H9 (cell line): ENCODE data around the gene MAML1. TPM values are rescaled to one million over a fixed set of nuclear protein-coding genes. Genes with fewer than 3 reads are reported as not detected.

Experiments
- DNase-seq: peaks from one replicate; pipeline ENCODE4 v3.0.0-alpha.2; 2017
- H2AFZ ChIP-seq: one replicate; pipeline ENCODE4 v1.6.1; 2013; ENCODE audit warnings: mild to moderate bottlenecking, low read length, control low read depth, moderate library complexity
- H2AK5ac ChIP-seq: 2 replicates; pipeline ENCODE4 v1.6.1; 2013; ENCODE audit warnings: low read length, control low read depth, mixed read lengths; ENCODE audit not compliant: insufficient read length
- H2BK120ac ChIP-seq: one replicate; pipeline ENCODE4 v1.6.1; 2013; ENCODE audit warnings: low read depth, mild to moderate bottlenecking, low read length, control low read depth, inconsistent platforms; ENCODE audit not compliant: poor library complexity, severe bottlenecking
- H2BK12ac ChIP-seq: 2 replicates; pipeline ENCODE4 v1.6.1; 2013; ENCODE audit warnings: low read length, control low read depth, mixed read lengths, low read depth; ENCODE audit not compliant: insufficient read length
- H2BK15ac ChIP-seq: 2 replicates; pipeline ENCODE4 v1.6.1; 2013; ENCODE audit warnings: low read depth, low read length, control low read depth
- H2BK20ac ChIP-seq: one replicate; pipeline ENCODE4 v1.6.1; 2013; ENCODE audit warnings: low read depth, mild to moderate bottlenecking, low read length, control low read depth, inconsistent platforms; ENCODE audit not compliant: poor library complexity, severe bottlenecking
- H2BK5ac ChIP-seq: 2 replicates; pipeline ENCODE4 v1.6.1; 2013; ENCODE audit warnings: low read length, control low read depth, mixed read lengths; ENCODE audit not compliant: insufficient read length
- H3K14ac ChIP-seq: 2 replicates; pipeline ENCODE4 v1.6.1; 2013; ENCODE audit warnings: low read length, control low read depth; ENCODE audit not compliant: insufficient read depth
- H3K18ac ChIP-seq: 2 replicates; pipeline ENCODE4 v1.6.1; 2013; ENCODE audit warnings: low read depth, mild to moderate bottlenecking, mixed read lengths, low read length, control low read depth; ENCODE audit not compliant: insufficient read length
- H3K23ac ChIP-seq: 2 replicates; pipeline ENCODE4 v1.6.1; 2013; ENCODE audit warnings: low read length, control low read depth, mixed read lengths, low read depth; ENCODE audit not compliant: insufficient read length
- H3K23me2 ChIP-seq: 2 replicates; pipeline ENCODE4 v1.6.1; 2013; ENCODE audit warnings: low read depth, mild to moderate bottlenecking, mixed read lengths, low read length, control low read depth; ENCODE audit not compliant: insufficient read length, poor library complexity, severe bottlenecking
- H3K27ac ChIP-seq: 2 replicates; pipeline ENCODE4 v1.5.1; 2013; ENCODE audit warnings: low read length, control low read depth, mixed read lengths, low read depth; ENCODE audit not compliant: insufficient read length
- H3K27me3 ChIP-seq: 2 replicates; pipeline ENCODE4 v1.6.1; 2013; ENCODE audit warnings: low read length, control low read depth, inconsistent platforms; ENCODE audit not compliant: insufficient read depth
- H3K4ac ChIP-seq: 2 replicates; pipeline ENCODE4 v1.6.1; 2013; ENCODE audit warnings: low read depth, mild to moderate bottlenecking, control low read depth, inconsistent platforms, low read length, moderate library complexity
- H3K4me1 ChIP-seq: 2 replicates; pipeline ENCODE4 v1.6.1; 2013; ENCODE audit warnings: low read length, control low read depth, inconsistent platforms; ENCODE audit not compliant: insufficient read depth
- H3K4me2 ChIP-seq: 2 replicates; pipeline ENCODE4 v1.6.1; 2013; ENCODE audit warnings: low read length, control low read depth, mixed read lengths; ENCODE audit not compliant: insufficient read length, insufficient read depth
- H3K56ac ChIP-seq: 2 replicates; pipeline ENCODE4 v1.6.1; 2013; ENCODE audit warnings: low read depth, mild to moderate bottlenecking, mixed read lengths, low read length, control low read depth; ENCODE audit not compliant: insufficient read length
- H3K79me1 ChIP-seq: 2 replicates; pipeline ENCODE4 v1.6.1; 2013; ENCODE audit warnings: low read depth, mild to moderate bottlenecking, moderate library complexity, low read length, control low read depth, inconsistent platforms; ENCODE audit not compliant: insufficient read depth, poor library complexity, severe bottlenecking
- H3K79me2 ChIP-seq: 2 replicates; pipeline ENCODE4 v1.6.1; 2013; ENCODE audit warnings: low read length, control low read depth, inconsistent platforms; ENCODE audit not compliant: insufficient read depth
- H3K9ac ChIP-seq: 2 replicates; pipeline ENCODE4 v1.6.1; 2013; ENCODE audit warnings: low read length, control low read depth, mixed read lengths; ENCODE audit not compliant: insufficient read length; ENCODE audit errors: extremely low read depth
- H3K9me3 ChIP-seq: one replicate; pipeline ENCODE4 v1.6.1; 2013; ENCODE audit warnings: low read depth, low read length, inconsistent platforms; ENCODE audit not compliant: control insufficient read depth
- H3T11ph ChIP-seq: one replicate; pipeline ENCODE4 v1.6.1; 2013; ENCODE audit warnings: mild to moderate bottlenecking, low read length, control low read depth, inconsistent platforms
- H4K20me1 ChIP-seq: one replicate; pipeline ENCODE4 v1.6.1; 2013; ENCODE audit not compliant: control insufficient read depth, insufficient read length, insufficient read depth
- H4K5ac ChIP-seq: 2 replicates; pipeline ENCODE4 v1.6.1; 2013; ENCODE audit warnings: low read depth, mild to moderate bottlenecking, mixed read lengths, low read length, control low read depth; ENCODE audit not compliant: insufficient read length
- H4K8ac ChIP-seq: replicated peaks from 2 replicates; pipeline ENCODE4 v1.6.1; 2013; ENCODE audit warnings: low read length, control low read depth, mixed read lengths, low read depth; ENCODE audit not compliant: insufficient read length
- H4K91ac ChIP-seq: 2 replicates; pipeline ENCODE4 v1.6.1; 2013; ENCODE audit warnings: low read depth, mild to moderate bottlenecking, moderate library complexity, mixed read lengths, low read length, control low read depth; ENCODE audit not compliant: insufficient read length
- H3K27ac Mint-ChIP-seq, 3 experiments: 2 replicates in 2 of 3; 3 replicates in 1 of 3; pipeline ENCODE4 v1.8.0; 2020 to 2021; ENCODE audit warnings: mixed read lengths in 3 of 3, mild to moderate bottlenecking in 1 of 3, moderate library complexity in 1 of 3
- H3K27me3 Mint-ChIP-seq: 2 replicates; pipeline ENCODE4 v1.8.0; 2021; ENCODE audit warnings: low read depth, mild to moderate bottlenecking, moderate library complexity, mixed read lengths
- H3K36me3 Mint-ChIP-seq, 3 experiments: 2 replicates in 2 of 3; 3 replicates in 1 of 3; pipeline ENCODE4 v1.8.0; 2020 to 2021; ENCODE audit warnings: low read depth in 3 of 3, mixed read lengths in 3 of 3; ENCODE audit not compliant: insufficient read depth in 1 of 3
- H3K4me1 Mint-ChIP-seq, 2 experiments: 2 replicates each; pipeline ENCODE4 v1.8.0; 2020; ENCODE audit warnings: mixed read lengths in 2 of 2
- H3K4me3 Mint-ChIP-seq, 2 experiments: 2 replicates in 1 of 2; 3 replicates in 1 of 2; pipeline ENCODE4 v1.8.0; 2020 to 2021; ENCODE audit warnings: mild to moderate bottlenecking in 2 of 2, mixed read lengths in 2 of 2, moderate library complexity in 1 of 2
- H3K9me3 Mint-ChIP-seq, 2 experiments: 2 replicates in 1 of 2; 3 replicates in 1 of 2; pipeline ENCODE4 v1.8.0; 2020; ENCODE audit warnings: mild to moderate bottlenecking in 2 of 2, mixed read lengths in 2 of 2, moderate library complexity in 1 of 2
- CTCF ChIP-seq: fragments of 200-600 bp; sonication (generic); conservative IDR thresholded peaks from 3 replicates; pipeline ENCODE4 v1.8.0; 2021; ENCODE audit warnings: antibody characterized with exemption, mild to moderate bottlenecking
- WGBS: extraction: QIAGEN DNeasy Blood & Tissue Kit; methylation state at CpG from one replicate; pipeline ENCODE4 v1.1.7; 2013; ENCODE audit warnings: missing lambda C conversion rate, low lambda C conversion rate, mixed read lengths; ENCODE audit not compliant: insufficient read length; ENCODE audit errors: extremely low coverage; 5-methylcytosine and 5-hydroxymethylcytosine counted together
- total RNA-seq: library from RNA; stranded (reverse); gene quantifications from 2 replicates; pipeline ENCODE4 v1.2.1, GENCODE V29; 2021

Gene MAML1
- total RNA-seq, 1 experiment from 2014 or later, result 50.8 TPM

- H3K27ac ChIP-seq, result no peak overlapping the region
- H3K27ac Mint-ChIP-seq, result peak overlapping the region in 1 of 3 experiments; percentile 52; a peak in 1 of 7 replicates
- H3K4me1 Mint-ChIP-seq, result peaks cover 30 to 35% of the 10 kb centered on the region in 2 experiments
- peaks cover 3% of the 10 kb centered on the region for H3K23me2 ChIP-seq
- H2BK120ac ChIP-seq, result no peak overlapping the region
- no peak for TF ChIP-seq CTCF
- no peak overlapping the region for H3K14ac ChIP-seq
- DNase-seq, result no peak
- H3K36me3 Mint-ChIP-seq, result peaks cover 21 to 42% (median 35%) of the 10 kb centered on the region in 3 experiments; a peak in 6 of 7 replicates
- H3K23ac ChIP-seq, result no peak overlapping the region
- no peak overlapping the region for H2AK5ac ChIP-seq
- H4K5ac ChIP-seq, result no peak overlapping the region
- H4K8ac ChIP-seq, result no peak overlapping the region
- no peaks in the 10 kb centered on the region for H3K9me3 ChIP-seq
- H3K4ac ChIP-seq, result no peak overlapping the region
- peaks cover 1% of the 10 kb centered on the region for H3K79me1 ChIP-seq
- H2BK5ac ChIP-seq, result no peak overlapping the region
- no peak overlapping the region for H4K91ac ChIP-seq
- H3K4me2 ChIP-seq, result no peak overlapping the region
- H3K4me1 ChIP-seq, result no peaks in the 10 kb centered on the region
- peak overlapping the region in 1 of 2 experiments; percentile 26; a peak in 1 of 5 replicates for H3K4me3 Mint-ChIP-seq
- no peak overlapping the region for H3K56ac ChIP-seq
- H3T11ph ChIP-seq, result no peak overlapping the region
- no peak overlapping the region for H2AFZ ChIP-seq
- no peaks in the 10 kb centered on the region; the same call in 1 of the 2 replicates for H3K79me2 ChIP-seq
- no peak overlapping the region for H2BK20ac ChIP-seq
- no peak overlapping the region for H3K18ac ChIP-seq
- peaks cover 4% of the 10 kb centered on the region for H3K27me3 Mint-ChIP-seq
- H4K20me1 ChIP-seq, result no peaks in the 10 kb centered on the region
- no peak overlapping the region for H2BK15ac ChIP-seq
- H3K9me3 Mint-ChIP-seq, result no peaks in the 10 kb centered on the region
- no peak overlapping the region for H3K9ac ChIP-seq
- no CpG with 5 or more reads among the region's 5 CpGs for WGBS
- no peak overlapping the region for H2BK12ac ChIP-seq
- no peaks in the 10 kb centered on the region for H3K27me3 ChIP-seq
These were observed 67.0 kb downstream of the MAML1 start for GRCh38 chr5:179799644-179799973.
